ENCODE results near the gene PTGR1.
A peak's percentile ranks its signal among the peaks of the same experiment; 100 is the strongest.
"Not testable (repeated sequence)": the region's sequence is repeated elsewhere in the genome, so short reads cannot be mapped to it uniquely, and the experiment has no call there.

Gene PTGR1

DNA sequence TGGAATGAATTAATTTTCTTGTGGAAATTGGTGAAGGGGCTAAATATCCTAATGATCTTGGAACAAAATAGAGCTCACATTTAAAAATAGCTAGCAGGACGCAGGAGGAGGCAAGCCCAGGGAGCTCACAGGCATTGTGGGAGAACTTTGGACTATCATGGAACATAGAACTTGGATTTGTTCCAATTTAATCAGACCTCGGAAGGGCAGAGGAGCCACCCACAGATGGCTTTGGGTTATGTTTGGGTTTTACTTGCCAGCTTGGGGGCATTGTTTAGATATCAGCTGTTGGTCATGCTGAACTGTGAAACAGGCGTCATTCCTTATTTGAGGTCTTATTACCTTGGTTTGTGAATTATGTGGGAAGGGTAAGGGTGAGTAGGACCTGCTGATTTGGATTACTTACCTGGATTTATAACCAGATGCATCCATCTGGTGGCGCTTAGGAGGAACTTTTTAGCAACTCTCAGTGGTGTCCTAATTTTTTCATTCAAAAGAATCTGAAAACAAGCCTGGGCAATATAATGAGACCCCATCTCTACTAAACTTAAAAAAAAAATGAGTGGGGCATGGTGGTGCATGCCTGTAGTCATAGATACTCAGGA, 14.1 kb upstream of the PTGR1 start:
- DNase-seq (ENCODE audit: low read depth): no peak

DNA sequence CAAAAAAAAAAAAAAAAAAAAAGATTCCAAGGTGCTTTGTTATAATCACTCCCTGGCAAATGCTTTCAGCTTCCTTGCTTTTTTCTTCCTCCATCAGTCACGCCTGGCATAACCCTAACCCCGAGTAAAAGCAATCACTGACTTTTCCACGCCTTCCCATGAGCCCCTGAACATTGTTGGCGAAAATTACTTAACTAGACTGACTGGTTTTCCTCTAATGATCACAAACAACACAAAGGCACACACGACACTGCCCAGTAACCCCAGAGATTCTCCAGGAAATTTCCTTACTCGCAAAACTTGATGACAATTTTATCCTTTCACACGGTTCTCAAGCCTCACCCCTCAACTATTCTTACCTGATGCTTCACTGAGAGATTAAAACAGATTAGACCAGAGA, 11.4 kb upstream of the PTGR1 start:
- no peak for DNase-seq (ENCODE audit: low read depth)

DNA sequence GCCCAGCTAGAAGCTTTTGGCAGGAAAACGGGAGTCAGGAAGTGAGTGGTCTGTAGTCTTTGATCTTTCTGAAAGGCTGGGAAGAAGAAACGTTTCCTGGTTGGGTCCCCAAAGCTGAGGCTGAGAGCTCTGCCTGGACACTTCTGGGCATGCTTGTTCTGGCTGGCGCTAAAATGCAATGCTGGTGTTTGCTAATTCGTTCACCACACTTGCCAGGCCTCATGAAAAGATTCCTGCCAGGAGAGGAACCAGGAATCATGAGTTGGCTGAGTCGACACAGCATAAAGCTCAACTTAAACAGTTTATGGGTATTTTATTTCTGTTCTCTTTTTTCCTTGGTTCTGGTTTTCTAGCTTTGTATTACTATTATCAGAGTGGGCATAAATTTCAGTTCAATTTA, 10.7 kb upstream of the PTGR1 start:
- no peak for DNase-seq (ENCODE audit: low read depth)

DNA sequence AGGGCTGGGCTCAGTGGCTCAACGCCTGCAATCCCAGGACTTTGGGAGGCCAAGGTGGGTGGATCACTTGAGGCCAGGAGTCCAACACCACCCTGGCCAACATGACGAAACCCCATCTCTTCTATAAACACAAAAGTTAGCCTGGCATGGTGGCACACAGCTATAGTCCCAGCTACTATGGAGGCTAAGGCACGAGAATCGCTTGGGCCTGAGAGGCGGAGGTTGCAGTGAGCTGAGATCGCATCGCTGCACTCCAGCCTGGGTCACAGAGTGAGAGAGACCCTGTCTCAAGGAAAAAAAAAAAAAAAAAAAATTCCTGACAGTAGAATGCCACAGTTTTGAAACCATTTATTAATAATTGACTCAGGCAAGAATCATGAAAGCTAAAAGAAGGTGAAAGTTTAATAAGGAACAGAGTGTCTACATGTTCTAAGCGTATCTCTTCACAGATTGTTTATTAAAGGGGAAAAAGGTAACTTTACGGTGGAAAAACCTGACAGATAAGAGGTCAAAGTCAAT, 5.7 kb upstream of the PTGR1 start:
- DNase-seq (ENCODE audit: low read depth): no peak

DNA sequence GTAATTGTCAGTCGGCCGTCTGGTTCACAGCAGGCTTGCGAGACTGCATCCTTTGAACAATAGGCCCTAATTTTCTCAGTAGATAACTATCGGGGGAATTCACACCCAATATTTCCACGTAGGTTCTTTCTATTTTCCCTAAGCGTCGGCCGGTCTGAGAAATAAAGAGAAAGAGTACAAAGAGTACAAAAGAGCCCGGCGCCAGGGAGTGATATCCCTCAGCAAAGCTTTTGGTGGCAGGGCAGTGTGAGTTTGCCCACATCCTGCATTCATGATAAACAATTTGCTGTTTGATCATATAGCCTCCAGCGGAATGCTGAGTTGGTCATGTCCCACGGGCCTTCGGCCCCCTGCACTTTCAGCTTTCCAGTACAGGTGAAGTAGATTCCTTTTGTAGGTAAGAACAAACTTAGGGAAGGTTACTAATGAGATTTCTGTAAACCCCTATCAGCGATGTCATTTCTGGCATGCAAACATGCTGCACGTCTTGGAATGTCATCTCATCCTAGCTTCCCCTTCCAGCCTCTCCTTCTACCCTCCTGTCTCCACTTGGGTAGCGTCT, 4.7 kb upstream of the PTGR1 start:
- DNase-seq (ENCODE audit: low read depth): no peak

DNA sequence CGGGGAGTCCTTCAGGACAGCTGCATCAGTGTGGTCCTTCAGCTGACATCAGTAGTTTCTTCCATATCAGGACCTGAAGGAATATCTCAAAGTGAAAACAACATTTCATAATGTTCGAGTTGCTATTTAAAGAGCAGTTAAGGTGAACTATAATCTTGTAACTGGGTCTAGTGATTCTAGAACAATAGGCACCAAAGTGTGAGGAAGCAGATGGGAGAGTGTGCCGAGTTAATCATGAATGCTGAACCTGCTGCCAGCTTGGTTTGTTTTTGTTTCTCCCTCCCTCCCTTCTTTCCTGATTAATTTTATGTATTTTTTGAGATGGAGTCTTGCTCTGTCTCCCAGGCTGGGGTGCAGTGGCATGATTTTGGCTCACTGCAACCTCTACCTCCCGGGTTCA, 3.6 kb upstream of the PTGR1 start:
- DNase-seq (ENCODE audit: low read depth): no peak

DNA sequence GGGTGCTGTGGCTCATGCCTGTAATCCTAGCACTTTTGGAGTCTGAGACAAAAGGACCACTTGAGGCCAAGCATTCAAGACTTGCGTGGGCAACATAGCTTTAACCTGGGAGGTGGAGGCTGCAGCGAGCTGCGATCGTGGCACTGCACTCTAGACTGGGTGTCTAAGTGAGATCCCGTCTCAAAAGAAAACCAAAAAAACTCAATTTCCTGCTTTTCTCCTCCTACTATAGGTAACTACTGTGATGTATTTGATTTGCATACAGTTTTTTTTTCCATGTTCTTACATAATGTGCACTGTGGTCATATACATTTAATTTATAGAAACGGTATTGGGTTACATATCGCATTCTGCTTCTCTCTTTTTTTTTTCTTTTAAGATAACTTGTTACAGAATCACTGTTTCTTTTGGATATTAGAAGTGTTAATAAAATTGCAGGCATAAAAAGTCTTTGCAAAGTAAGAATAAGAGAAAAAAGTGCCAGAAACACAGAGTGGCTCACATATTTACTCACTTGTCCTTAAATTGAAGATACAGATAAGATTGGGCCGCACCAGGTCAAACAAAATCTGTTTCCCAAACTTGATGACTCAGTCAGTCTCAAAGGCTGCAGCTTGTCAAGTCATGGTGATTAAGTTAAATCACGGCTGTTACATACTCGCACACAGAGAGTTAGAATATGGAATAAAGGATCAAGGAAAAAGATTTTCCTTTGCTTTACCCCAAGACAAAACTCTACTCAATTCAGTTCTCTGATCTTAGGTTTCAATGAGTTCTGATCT, 2.0 kb upstream of the PTGR1 start:
- DNase-seq (ENCODE audit: low read depth): peak; percentile 85

DNA sequence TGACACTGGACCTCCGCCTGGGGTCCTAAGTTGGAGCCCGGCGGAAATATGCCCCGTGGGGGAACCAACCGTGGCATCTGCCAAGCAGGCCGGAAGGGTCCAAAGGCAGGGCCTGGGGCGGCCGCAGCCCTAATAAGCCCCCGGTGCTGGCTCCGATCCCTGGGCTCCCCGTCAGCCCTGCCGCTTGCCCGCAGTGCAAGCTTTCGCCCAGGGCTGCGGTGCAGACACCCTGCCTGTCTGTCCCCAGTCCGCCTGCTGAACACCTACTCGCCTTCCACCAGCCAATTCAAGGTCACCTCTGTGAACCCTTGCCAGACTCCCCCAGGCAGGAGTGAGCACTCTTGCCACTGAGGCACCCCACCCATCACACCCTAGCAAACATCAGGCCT, 502 bp upstream of the PTGR1 start:
- no peak for DNase-seq (ENCODE audit: low read depth)

DNA sequence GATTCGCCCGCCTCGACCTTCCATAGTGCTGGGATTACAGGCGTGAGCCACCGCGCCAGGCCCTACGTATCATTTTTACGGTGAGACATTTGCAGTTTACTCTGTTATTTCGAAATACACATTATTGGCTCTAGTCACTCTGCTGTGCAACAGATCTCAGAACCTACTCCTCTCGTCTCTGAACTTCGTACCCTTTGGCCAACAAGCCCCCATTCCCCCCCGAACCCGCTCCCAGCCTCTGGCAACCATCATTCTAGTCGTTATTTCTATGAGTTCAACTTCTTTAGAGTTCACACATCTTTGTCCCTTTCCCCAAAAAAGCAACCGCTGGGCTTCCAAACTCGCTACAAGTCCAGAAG, 735 bp downstream of the PTGR1 start:
- peak; percentile 78 for DNase-seq (ENCODE audit: low read depth)

DNA sequence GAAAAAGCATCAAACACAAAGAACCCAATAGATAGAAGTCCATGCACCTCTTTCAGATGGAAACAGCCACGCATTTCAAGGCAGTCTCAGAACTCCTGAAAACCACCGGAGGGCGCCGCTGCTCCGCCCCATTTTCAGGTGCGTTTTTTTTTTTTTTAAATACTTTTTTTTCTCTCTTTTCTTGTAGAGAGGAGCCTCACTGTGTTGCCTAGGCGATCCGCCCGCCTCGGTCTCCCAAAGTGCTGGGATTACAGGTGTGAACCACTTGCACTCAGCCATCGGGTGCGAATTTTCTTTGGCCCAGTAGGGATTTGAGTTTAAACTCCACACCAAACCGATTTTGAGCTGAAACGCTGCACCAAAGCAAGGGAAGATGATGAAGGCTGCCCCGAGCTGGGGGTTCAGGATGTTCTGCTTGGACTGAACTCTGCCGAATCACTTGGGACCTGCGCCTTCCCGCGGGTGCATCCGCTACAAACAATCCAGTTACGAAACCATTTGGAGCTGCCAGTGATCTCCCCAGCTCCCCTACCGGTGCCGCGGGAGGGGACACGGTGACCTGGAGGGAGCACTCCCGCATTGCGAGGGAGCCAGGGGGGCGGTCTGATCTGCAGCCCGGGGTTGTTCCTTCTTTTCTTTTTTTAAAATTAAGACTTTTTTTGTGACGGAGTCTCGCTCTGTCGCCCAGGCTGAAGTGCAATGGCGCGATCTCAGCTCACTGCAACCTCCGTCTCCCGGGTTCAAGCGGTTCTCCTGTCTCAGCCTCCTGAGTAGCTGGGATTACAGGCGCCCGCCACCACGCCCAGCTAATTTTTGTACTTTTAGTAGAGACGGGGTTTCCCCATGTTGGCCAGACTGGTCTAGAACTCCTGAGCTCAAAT, 1.4 kb downstream of the PTGR1 start:
- peak; percentile 72 for DNase-seq (ENCODE audit: low read depth)

DNA sequence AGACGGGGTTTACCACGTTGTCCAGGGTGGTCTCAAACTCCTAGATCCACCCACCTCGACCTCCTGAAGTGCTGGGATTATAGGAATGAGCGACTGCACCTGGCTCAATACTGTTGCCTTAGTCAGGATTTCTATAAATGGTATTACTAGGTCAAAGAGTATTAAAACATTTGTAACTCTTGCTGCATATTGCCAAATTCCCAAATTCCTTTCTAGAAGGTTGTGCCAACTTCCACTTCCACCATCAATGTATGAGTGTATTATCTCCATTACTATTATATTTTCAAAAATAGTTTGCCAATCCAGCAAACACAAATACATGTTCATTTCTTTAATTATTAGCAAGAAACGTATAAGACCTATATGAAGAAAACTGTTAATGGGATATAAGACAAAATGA, 10.6 kb downstream of the PTGR1 start:
- no peak for DNase-seq (ENCODE audit: low read depth)

DNA sequence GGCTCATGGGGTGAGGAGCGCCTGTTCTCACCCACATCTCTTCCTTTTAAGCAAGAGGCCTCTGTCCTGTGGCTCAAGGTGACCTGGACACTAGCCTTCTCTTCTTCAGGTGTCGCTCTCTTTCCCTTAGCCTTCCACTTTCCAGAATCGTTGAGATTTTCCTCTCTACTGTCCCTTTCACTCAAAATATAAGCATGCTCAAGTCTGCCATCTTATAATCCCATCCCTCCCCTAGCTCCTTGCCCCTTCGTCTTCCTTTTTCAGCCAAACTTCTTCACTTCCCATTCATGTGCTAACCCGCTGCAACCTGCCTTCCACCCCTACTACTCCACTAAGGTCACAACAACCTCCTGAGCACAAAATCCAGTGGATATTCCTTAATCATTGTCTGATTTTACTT, 13.1 kb downstream of the PTGR1 start:
- no peak for DNase-seq (ENCODE audit: low read depth)

DNA sequence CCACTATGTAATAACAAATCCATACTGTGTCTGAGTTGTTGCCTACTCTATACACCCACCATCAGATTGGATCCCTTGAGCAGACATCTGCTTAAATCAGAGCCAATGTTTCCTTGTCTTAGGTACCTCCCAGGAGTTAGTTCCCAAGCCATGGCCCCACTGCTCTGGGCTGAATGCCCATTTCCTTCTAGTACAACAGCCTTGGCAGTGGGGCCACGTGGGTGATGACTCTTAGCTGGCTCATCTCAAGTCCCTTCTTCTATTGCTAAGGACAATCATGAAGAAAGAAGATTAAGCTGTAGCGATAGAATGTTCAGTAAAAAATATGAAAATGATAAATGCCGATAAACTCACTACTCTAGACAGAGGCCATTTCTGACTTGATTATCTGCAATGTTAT, 16.6 kb downstream of the PTGR1 start:
- DNase-seq (ENCODE audit: low read depth): peak; percentile 50

DNA sequence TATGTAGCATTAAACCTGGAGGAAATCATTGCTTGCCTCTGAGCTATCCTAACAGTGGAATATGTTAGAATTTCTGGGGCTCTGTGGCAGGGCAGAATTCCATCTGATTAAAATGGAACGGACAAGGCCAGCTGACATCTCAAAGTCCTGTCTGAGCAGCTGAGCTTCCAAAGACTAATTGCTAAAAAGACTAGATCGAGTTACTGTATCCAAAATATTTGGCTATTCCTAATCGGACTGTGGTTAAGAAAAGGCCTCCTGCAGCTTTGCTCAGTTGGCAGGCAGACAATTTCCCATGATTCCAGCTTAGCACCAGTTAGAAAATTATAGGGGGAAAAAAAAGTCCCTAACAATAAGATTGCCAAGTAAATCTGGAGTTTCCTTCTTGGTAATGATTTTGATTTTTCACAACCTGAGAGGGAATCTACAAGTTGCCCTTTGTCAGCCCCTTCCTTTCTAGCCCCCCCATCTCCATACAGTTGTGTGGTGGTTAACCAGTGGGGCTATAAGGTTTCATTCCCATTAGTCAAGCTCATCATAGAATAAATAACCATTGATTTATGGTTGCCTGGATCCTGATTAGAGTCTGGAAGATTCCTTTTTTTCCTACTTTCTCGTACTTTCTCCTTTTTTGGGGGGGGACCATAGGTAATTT, 26.4 kb downstream of the PTGR1 start:
- peak; percentile 82 for DNase-seq (ENCODE audit: low read depth)

DNA sequence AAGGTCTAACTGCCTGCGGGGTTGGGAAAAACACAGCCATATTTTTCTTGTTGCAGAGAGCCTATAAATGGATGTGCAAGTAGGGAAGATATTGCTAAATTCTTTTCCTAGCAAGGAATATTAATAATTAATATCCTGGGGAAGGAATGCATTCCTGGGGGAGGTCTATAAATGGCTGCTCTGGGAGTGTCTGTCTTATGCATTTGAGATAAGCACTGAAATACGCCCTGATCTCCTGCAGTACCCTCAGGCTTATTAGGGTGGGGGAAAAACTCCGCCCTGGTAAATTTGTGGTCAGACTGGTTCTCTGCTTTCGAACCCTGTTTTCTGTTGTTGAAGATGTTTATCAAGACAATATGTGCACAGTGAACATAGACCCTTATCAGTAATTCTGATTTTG, 31.3 kb downstream of the PTGR1 start:
- DNase-seq (ENCODE audit: low read depth): not testable (repeated sequence)

DNA sequence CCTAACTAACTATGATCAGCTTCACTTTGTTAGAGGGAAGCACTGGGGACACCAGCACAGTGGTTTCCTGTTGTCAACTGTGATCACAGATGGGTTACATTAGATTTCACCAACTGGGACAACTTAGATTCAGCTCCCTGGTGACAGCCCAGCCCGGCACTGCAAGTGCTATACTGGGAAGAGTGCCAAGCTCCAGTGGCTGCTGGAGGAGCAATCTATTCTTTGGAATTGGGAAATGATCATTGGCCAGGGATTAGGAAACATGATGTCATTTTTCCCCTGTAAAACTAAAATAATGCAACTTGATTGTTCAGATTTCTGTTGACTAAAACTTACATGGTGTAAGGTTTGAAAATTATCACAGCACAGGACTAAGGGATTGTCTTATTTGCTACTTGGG, 33.2 kb downstream of the PTGR1 start:
- DNase-seq (ENCODE audit: low read depth): peak; percentile 10

DNA sequence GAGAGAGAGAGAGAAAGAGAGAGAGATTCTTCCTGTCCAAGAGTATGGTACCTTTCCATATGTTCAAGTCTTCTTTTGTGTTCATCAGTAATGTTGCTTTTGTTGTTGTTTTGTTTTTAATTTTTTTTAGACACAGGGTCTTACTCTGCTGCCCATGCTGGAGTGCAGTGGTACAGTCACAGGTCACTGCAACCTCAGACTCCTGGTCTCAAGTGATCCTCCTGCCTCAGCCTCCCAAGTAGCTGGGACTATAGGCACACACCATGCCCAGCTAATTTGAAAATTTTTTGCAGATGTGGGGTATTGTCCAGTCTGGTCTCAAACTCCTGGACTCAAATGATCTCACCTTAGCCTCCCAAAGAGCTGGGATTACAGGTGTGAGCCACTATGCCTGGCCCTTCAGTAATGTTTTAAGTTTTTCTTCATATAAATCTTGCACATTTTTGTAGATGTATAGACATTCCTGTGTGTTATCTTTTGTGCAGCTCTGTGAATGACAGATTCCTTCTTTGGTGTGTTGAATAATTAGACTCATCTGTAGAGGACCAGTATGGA, 38.2 kb downstream of the PTGR1 start:
- no peak for DNase-seq (ENCODE audit: low read depth)

DNA sequence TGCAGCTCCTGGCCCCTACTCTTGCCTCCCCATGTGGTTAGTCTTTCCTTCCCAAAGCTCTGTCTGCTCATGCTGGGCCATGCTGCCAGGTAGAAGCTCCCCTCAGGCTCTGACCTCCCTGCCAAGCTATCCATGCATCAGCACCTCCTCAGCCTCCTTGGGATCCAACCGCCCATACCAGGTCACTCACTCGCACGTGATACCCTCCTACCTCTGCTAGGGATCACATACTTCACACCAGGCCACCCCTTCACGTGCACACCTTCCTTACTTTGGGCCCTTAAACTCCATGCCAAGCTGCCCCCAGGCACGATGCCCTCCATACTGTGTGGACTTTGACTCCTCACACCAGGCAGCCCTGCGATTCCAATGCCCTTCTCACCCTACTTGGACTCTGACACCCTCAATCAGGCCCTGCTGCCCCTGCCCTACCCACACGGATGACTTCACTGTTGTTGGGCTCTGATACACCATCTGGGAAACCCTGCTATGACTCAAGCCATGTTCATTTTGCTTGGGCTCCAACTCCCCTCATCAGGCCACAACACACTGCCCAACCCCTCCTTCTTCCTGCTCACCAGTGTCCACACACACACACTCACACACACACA, 40.3 kb downstream of the PTGR1 start:
- peak; percentile 77 for DNase-seq (ENCODE audit: low read depth)

DNA sequence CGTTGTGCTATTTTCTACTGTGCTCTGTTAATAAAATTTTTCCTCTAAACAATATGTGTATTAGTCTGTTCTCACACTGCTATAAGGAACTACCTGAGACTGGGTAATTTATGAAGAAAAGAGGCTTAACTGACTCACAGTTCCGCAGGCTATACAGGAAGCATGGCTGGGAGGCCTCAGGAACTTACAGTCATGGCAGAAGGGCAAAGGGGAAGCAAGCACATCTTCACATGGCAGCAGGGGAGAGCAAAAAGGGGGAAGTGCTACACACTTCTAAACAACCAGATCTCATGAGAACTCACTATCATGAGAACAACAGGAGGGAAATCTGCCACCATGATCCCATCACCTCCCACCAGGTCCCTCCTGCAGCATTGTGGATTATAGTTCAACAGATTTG, 44.0 kb downstream of the PTGR1 start:
- DNase-seq (ENCODE audit: low read depth): not testable (repeated sequence)

DNA sequence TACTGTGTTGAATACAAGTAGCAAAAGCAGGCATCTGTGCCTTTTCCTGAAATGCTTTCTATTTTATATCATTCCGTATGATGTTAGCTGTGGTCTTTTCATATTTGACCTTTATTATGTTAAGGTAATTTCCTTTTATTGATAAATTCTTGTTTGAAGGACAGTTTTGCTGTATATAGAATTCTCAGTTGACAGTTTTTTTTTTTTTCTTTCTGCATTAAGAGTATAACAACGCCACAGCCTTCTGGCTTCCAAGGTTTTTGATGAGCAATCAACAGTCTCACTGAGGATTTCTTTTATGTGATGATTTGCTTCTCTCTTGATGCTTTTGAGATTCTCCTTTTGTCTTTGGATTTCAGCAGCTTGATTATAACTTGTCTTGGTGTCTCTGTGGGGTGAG, 50.8 kb downstream of the PTGR1 start:
- no peak for DNase-seq (ENCODE audit: low read depth)

Measured in iris pigment epithelial cell (primary cell).